Epidermal melanocyte (primary cell): ENCODE results near the gene AFF3.
A peak's percentile ranks its signal among the peaks of the same experiment; 100 is the strongest.

Experiments
- DNase-seq: peaks from one replicate; pipeline ENCODE4 v3.0.0; 2011; ENCODE audit warnings: low spot score; ENCODE audit not compliant: insufficient read length

The AFF3 gene

DNA sequence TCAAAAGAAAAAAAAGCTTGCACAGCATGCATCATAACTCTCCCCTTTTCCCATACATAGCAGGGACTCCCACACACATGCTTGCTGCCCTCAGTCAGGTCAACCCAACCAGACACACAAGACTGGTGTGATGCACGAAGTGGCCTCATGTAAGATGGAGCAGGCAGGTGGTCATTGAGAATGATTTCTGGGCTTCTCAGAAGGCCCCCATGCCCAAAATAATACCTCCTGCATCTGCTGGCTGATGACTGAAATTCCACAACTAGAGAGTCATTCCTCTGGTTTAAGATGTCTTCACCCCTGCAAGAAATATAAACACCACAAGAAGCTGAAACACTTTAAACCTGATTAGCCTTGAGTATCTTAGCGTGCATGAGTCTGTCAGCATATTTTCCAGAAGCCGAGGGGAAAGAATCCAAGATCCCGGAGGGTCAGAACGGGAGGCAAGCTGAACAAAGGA lies 131.1 kb downstream of the AFF3 start:
- no peak for DNase-seq

DNA sequence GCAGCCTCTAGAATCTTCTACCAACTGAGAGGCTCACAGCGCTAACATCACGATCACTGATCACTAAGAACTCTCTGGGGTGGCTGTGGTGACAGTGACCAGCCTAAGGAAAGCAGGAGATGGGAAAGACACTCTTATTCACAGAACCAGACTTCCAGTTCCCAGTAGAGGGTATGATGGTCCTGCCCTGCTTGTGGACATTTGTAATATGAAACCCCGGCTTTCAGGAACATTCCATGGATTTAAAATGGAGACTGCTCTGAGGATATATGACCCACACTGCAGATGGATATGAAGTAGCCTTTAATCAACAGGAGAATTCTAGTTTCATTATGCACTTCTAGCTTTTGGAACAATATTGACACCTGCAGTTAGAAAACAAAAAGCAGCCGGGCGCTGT lies 131.8 kb downstream of the AFF3 start:
- DNase-seq = no peak

DNA sequence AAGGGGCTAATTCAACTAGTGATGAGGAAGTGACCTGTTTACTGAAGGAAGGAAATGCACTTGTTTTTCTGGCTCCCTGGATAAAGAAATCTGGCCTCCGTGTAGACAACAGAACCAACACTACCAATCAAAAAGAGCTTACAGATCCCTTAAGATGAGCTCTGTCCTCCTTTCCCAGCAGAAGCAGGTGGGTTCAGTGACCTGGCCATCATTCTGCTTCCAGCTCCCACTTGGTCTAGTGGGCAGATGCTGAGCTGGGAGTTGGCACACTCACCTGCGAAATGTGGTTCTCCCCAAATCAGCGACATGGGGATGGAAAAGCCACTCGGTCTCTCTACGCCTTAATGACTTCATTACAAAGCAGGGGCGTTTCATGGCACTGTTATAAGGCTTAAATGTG lies 132.6 kb downstream of the AFF3 start:
- DNase-seq = no peak

DNA sequence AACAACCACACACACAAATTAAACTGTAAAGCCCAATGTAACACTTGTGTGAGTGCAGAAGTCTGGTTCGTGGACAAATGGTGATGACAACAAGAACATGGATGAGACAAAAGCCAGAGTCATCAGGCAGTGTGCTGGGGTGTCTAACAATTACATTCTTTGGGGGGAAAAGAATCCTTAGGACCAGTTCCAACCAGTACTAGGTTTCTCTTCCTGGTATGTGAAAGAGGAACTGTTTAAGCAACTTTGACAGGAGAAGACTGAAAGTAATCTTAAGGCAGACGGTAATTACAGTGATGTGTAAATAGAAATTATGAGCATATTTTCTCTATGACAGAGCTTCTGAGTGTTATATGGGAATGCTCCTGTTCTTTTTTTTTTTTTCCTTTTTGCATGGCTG lies 133.4 kb downstream of the AFF3 start:
- DNase-seq = no peak

DNA sequence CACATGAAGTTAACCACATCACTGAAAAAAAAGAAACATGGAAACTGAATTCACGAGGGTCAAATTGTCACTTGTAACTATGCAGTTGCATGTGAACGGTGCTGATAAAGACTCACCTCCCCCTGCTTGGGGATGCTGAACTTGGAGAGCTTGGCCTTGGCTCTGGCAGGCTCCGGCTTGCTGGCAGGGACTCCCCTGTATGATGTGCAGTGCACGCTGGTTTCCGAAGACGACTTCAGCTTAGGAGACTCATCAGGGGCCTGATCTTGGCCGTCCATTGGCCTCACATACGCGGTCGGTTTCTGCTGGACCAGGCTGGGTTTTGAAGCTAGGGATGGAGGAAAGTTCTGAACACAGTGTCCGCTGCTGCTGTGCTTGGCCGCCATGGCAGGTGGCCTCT lies 135.9 kb downstream of the AFF3 start:
- no peak for DNase-seq

DNA sequence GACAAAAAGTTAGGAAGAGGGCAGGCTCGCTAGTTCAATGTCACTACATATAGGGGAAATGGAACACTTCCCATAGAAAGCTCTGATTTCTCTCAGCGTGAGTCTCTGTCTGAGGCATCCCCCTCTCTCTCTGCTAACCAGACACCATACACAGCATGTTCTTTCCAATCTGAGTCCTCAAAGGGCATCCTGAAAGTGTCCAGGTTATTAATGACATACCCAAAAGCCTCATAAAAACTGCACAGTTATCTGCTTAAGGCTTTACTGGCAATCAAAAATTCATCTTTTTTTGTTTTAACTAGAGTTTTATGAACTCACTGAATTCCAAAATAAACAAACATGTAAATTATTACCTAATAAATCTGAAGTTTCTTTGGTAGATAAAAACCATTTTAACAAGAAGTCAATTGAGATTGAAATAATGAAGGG lies 137.4 kb downstream of the AFF3 start:
- DNase-seq = no peak

DNA sequence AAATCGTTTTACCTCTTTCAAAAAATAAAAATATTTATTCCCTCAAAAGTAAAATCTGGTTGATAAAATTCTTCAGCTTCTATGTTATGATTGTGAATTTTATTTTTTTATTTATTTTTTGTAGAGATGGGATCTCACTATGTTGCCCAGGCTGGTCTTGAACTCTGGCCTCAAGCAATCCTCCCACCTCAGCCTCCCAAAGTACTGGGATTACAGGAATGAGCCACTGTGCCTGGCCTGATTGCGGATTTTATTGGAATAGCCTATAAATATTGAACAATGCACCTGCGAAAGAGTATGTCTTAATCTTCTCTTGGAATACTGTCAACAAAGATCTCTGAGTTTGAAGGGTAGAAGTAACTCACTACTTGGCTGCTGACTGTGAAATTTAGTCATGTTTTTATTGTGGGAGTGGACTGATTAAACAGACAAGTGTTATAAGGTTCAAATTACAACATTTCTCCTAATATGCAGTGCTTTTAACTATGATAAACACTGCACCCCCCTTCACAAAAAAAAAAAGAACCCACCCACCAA lies 138.0 kb downstream of the AFF3 start:
- DNase-seq = no peak

DNA sequence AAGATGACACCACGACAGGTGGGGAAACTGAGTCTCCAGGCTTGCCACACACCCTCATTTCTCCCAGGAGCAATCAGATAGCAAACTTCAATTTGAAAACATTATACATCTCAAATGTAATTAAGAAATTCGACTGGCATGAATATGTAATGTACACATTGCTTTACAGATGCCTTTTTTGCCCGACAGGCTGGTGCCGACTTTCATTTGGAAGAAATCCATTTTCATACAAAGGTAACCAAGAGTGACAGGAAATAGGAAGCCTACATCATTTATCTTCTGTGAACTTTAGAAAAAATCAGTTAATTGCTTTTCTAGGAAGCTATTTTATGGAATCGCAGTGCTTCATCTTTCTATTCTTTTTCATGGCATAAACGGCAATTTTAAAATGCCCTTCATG lies 140.3 kb downstream of the AFF3 start:
- DNase-seq = no peak

DNA sequence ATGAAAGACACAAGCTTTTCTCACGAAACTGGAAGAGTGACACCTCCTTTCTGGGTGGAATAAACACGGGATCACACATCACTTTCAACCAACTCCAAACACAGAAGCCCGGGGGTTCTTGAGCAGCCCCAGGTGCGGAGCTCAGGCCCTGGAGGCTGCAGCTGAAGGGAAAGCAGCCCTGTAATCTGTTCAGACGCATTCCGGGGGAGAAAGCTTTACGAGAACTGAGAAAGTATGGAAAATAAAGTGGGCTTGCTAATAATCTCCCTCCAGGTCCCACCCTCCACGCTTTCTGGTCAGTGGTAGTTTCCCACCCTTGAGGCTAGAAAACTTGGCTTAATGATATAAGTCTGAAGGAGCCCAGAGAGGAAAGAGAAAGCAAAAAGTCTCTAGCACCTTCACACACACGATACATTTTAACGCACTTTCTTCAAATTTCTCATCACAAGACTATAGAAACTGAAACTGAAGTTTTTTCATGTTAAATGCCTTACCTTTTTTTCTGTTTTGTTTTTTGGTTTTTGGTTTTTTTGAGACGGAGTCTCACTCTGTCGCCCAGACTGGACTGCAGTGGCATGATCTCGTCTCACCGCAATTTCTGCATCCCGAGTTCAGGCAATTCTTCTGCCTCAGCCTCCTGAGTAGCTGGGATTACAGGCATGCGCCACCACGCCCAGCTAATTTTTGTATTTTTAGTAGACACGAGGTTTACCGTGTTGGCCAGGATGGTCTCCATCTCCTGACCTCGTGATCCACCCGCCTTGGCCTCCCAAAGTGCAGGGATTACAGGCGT lies 141.3 kb downstream of the AFF3 start:
- no peak for DNase-seq

DNA sequence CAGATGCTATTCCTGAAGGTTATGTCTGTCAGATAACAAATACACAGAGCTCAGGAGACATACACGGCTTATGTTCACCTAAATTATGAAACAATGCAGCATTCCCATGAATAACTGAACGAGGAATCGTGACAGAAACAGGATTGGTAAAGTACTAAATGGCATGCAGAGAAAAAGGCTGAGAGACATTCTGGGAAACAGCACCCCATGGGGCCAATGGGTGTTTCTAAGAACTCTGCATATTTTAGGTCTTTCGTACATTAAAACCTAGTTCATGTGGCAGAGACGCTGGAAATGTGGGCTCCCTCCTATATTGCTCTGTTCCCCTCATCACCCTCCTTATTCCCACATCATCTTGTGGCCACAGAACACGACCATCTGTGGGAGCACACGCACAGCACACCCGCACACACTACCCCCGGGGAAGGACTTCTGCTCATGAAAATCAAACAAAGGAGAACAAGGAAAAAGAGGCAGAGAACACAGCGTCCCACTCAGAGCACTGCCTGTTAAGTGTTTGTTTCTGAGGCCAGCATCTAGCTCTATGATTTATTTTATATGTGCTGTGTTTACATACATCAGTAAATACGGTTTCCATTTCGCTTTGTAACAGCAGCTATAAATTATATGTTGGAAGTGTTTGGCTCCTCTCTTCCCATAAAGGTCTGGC lies 143.6 kb downstream of the AFF3 start:
- no peak for DNase-seq

DNA sequence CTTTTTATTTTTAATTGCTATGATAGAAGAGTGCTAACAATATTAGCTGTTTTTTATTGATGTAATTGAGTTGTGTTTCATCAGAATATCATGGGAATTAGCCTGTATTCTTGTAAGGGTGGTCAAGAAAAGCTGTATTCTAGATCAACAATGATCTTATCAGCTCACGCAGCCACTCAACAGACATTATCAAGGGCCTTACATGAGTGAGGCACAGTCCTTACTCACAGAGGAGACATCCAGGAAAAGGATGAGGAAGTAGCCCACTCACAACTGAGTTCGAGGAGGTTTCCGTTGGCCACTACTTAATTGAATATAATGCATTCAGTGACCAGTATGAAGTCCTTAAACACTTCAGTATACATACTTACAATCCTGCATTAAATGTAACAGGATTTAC lies 152.5 kb downstream of the AFF3 start:
- no peak for DNase-seq

DNA sequence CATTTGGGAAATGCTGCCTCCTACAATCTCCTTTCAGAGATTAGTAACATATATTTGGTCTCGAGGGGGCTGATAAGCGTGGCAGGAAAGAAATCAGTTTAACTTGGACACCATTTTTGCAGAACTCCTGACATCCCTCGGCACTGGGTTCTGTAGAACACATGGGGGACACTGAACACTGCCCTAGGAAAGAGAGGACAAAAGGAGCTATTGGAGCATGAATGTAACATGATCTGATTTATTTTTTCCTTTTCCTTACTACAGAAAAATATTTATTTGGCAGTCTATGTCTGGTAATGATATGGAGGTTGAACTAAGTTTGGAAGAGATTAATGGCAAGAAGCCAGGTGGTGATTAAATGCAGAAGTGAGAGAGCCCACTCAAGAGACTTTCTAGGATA lies 153.8 kb downstream of the AFF3 start:
- no peak for DNase-seq

DNA sequence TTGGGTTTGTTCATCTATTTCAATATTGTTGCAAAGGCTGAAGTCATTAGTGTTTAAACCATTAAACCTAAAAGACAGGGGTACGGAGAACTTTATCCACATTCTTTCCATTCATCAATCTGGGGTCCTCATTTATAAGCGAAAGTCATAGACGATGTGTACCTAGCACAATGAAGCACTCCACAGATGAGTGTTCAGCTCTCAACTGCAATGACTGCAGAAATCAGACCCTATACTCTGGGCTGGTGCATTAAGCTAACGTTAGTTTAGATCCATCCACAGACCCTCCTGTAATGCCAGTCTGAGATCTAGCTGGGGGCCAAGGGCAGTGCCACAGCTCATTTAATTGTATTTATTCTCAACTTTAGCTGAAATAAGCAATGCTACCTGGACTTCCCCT lies 155.2 kb downstream of the AFF3 start:
- no peak for DNase-seq

DNA sequence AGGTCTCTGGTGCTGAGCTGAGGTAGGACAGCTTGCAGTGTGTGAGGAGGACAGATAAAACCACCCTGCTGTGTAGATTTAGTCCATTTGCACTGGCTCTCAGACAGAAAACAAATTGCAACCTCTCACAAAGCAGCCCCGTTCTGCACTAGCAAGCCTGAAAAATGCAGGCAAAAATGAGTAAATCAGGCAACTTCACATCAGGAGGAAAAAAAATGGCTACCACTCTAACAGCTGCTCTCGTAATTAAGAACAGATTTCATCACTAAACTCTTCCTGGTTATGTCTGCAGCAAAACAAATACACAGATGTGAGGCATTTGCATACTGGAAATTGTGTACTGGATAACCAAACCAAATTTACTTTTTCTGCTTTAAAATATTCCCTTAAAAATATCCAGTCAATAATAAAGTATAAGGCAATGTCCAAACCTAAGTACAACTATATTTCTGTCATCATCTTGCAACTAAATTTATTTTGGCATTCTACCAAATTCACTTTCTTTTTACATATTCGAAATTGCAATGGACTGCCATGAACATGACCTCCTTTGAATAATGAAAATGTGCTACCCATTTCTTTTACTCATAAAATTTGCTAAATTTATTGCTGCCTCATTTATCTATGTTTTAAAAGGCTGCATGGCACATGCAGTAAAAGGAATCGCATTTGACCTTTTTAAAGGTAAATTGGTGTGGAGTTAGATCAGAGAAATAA lies 157.4 kb downstream of the AFF3 start:
- DNase-seq = peak; percentile 34

DNA sequence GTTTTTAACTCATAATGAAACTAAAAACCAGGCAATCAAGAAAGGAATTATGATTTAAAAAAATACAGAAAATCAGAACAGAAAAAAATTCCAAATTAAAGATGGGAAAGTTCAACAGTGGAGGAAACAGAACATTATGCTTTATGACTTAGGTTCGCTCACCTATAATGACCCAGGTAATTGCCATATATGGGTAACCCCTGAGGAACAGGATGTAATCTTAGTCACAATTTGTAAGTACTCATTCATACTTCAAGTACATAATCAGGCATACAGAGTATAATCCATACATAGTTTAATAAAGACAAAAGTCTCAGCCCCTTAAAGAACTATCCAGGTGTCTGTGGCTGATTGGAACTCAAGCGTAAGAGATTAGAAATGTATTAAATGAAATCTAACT lies 159.6 kb downstream of the AFF3 start:
- DNase-seq = no peak

DNA sequence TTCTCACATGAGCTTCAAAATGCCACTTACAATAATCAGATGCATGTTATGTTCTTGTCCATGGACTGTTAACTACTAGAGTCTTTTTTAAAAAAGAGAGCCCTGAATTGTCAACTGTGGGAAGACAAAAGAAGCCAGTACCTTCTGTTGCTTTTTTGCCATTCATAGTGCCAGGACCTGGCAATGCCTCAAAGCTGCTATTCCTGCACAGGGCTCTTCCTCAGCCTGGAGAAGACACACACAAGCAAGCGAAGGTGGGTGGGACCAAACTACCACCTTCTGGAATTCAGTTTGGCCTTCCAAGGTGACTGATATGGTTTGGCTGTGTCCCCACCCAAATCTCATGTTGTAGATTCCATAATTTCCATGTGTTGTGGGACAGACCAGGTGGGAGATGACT lies 160.6 kb downstream of the AFF3 start:
- DNase-seq = no peak

DNA sequence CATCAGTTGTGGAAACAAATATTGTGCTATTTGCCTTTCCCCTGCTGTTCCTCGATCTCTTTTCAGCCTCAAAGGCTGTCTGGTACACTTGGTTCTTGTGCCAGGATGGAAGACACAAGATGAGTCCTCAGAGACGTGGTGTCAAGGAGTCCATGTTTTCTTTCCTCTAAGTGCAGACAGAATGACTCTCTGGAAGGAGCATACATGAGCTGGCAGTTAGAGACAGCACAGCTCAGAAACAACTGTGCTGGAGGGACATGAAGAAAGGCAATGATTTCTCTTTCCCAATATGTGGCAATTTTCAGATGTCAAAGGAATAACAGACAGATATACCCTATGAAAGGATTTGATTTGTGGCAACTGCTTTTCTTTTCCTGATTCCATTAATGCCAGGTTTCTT lies 162.2 kb downstream of the AFF3 start:
- no peak for DNase-seq

DNA sequence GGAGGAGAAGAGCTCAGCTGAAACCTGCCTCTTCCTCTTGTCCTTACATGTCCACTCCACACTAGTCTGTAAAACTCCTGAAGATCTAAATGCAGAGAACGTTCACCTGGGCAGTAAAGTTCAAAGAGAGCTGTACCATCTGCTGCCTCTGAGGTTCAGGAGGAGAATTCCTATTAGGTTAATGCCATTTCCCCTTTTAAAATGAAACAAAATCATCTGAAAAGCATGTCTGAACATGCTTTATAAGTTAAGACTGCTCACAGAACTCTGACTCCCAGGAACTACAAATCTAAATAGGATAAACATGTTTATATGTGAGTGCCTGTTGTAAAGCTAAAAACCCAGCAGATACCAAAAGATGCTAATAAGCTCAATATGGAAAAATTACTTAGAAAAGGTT lies 164.4 kb downstream of the AFF3 start:
- DNase-seq = no peak

DNA sequence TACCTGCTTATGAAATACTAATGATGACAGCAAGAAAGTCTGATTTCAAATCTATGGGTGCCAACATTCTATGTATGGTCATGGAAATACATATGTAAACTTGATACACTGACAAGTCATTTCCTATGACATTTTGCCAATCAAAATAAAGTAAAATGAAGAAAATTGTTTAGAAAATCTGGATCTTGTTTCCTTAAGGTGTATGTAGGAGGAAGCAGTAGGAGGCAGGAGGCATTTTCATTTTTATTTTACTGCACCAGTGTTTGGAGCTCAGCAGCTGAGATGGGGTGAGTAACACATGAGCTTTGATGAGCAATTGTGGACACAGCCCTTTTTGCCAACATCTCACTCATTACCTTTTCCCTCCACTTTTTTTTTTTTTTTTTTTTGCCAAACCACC lies 167.0 kb downstream of the AFF3 start:
- DNase-seq = no peak

DNA sequence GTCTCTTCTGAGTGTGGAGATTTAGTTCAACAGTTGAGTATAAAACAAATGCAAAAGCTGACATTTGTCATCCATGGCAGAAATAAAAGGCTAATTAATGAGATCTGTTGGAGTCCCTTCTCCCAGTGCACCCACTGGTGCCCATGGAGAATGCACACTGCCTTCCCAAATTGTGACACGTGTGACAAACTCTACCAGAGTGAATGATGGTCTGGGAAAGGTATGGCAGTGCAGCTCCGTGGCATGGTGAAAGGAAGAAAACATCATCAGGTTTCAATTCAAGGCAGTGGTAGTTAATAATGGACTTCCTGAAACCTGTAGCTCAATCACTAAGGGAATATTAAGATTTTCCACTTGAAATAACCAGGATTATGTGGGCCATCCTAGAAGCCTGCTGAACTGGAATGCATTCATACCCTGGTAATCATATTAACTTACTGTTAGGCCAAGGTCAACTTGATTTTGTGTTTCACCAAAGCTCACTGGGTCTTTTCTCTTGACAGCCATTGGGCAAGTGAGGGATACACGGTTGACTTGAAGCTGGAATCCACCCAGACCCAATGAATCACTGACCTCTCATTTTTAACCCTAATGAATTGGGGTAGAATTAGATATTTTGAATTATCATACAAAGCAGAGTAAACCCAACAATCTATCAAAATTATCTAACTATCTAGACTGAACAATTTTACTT lies 167.6 kb downstream of the AFF3 start:
- DNase-seq = no peak

DNA sequence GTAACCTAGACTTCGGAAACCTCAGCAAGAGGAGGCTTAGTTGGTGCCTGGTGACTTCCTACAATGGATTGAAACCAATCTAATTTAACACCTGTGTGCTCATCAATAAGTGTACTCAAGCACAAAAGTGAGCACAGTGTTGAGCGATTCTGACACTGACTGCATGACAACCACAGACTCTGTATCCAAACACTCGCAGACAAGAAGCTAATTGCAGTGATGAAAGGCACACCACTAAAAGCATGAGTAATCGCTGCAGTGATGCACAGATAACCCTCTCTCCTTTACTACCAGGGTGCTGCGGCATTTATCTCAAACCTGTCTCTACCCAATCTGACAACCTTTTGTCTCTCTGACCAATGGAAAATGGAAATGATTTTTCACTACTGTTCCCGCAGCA lies 168.1 kb downstream of the AFF3 start:
- no peak for DNase-seq
